C4-2B (cell line): ENCODE results near the gene MIS12.

Experiments used
- H3K27ac ChIP-seq: fragments of 450-650 bp; 2 replicates; pipeline ENCODE4 v1.5.1; 2017
- CTCF ChIP-seq: fragments of 450-650 bp; conservative IDR thresholded peaks from 2 replicates; pipeline ENCODE4 v1.5.1; 2017; ENCODE audit warnings: mild to moderate bottlenecking
- ZFX ChIP-seq: fragments of 450-650 bp; IDR thresholded peaks from 2 replicates; pipeline ENCODE4 v1.6.1; 2017

The MIS12 gene

GRCh38 chr17:5478992-5479391 lies 7.4 kb upstream of the MIS12 start:
- no peak overlapping the region for H3K27ac ChIP-seq
- TF ChIP-seq CTCF: no peak
- no peak for TF ChIP-seq ZFX

- H3K27ac ChIP-seq: no peak overlapping the region
- TF ChIP-seq ZFX: no peak
- TF ChIP-seq CTCF: no peak
Measured at GRCh38 chr17:5480962-5481361, 5.4 kb upstream of the MIS12 start.

- TF ChIP-seq ZFX (no peak), CTCF (no peak)
- H3K27ac ChIP-seq: no peak overlapping the region
Measured at GRCh38 chr17:5481451-5481850, 4.9 kb upstream of the MIS12 start.

- TF ChIP-seq ZFX (no peak), CTCF (no peak)
- peak within 1 kb of the TSS; percentile 89 for H3K27ac ChIP-seq
Measured at GRCh38 chr17:5485270-5486205, 828 bp upstream of the MIS12 start, which contains the start of gene DERL2. DERL2 (minus strand) TSS chr17:5486178; CDS start chr17:5486161, 17 bp downstream.

- no peak overlapping the region for H3K27ac ChIP-seq
- TF ChIP-seq ZFX (no peak), CTCF (no peak)
Measured at GRCh38 chr17:5488752-5489151, 2.4 kb downstream of the MIS12 start.

- no peak overlapping the region for H3K27ac ChIP-seq
- TF ChIP-seq ZFX (no peak), CTCF (no peak)
Measured at GRCh38 chr17:5492970-5493369, 6.6 kb downstream of the MIS12 start.

- TF ChIP-seq ZFX (no peak), CTCF (no peak)
- H3K27ac ChIP-seq: no peak overlapping the region
Measured at GRCh38 chr17:5499476-5500231, 13.3 kb downstream of the MIS12 start.
